HFF-Myc (cell line): ENCODE results near the gene CCL4.

Source experiments
- DNase-seq: peaks from one replicate; pipeline ENCODE4 v3.0.0-alpha.2; 2011; ENCODE audit warnings: low read depth; ENCODE audit errors: extremely low read depth
- H3K4me3 ChIP-seq: replicated peaks from 2 replicates; pipeline ENCODE4 v1.5.1; 2011; ENCODE audit warnings: low read depth, mild to moderate bottlenecking, control low read depth, low read length
- CTCF ChIP-seq: IDR thresholded peaks from 2 replicates; pipeline ENCODE4 v1.5.1; 2012; ENCODE audit warnings: mild to moderate bottlenecking, low read depth, low read length, control low read depth; ENCODE audit errors: missing control alignments

The CCL4 gene

DNA sequence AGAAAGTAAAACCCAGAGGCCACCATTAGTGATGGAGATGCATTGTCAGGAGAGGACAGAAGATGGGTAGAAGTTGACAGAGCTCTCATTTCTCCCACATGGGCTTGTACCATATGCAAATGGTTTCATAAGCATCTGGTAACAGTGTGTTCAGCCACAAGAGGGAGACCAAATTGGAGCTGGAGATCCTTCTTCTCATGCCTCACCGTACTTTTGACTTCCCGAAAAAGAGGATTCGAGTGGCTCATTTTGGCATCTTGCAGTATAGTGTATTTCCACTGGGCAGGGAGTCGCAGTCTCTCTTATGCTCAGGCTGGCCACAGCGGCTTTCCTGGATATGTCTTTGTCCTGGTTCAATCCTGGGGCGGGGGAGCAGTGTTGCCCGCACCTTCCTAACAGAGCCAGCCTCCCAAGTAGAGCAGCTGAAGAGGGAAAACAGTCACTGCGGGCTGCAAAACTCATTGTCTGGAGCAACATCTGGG is 49.1 kb downstream of the CCL4 start:
- TF ChIP-seq CTCF = peak; percentile 5
- no peak for DNase-seq

DNA sequence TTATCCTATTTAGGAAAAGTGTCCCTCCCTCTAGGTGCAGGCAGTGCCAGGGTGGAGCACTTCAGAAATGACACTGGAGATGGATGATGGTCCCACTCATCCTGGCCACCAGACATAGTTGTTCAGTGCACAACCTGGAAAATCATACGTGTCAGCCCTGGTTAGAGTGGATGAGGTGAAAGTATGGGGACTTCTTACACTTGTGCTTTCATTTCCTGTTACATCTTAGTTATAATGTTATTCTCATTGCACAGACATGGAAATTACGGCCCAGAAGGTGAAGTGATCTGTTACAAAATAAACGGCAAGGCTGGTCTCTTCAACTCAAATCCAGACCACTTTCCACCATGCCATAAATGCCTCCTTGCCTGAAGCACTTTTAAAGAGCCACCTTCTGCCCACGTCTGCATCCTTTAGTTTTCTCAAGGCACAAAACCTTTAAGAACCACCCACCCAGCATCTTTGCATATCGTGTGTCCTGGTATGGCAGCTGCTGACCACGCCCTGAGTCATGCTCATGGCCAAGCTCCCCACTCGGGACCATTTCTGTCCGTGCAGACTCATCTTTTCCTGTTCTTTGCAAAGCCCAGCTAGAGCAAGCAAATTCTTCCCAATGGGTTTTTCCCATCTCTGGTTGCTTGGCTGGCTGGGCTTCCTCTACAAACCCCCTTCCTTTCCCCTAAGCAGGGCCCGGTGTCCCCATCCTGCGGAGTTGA is 50.4 kb downstream of the CCL4 start:
- TF ChIP-seq CTCF = no peak
- H3K4me3 ChIP-seq = no peak overlapping the region
- no peak for DNase-seq

More for the DNA sequence above, 49.1 kb downstream of the CCL4 start:
- H3K4me3 ChIP-seq = no peak overlapping the region
